Activated CD8-positive, alpha-beta T cell treated with anti-CD3 and anti-CD28 coated beads for 36 hours (primary cell): Measurements from ENCODE around the gene FAM78A. TPM values are rescaled to one million over a fixed set of nuclear protein-coding genes. Genes with fewer than 3 reads are reported as not detected.
A peak's percentile ranks its signal among the peaks of the same experiment; 100 is the strongest.

Experiments
- ATAC-seq: fragments of 200-7000 bp; cut with Tn5 transposase; one replicate; pipeline ENCODE4 v1.10.0; 2021; ENCODE audit warnings: mild to moderate bottlenecking, moderate library complexity
- CTCF ChIA-PET: fragments of 350-600 bp; sonication (Branson Sonifier 250); formaldehyde crosslinking; loops from one replicate; lab custom pipeline; 2021; ENCODE audit warnings: antibody characterized with exemption; lab: Charles Lee
- POLR2A ChIA-PET: fragments of 350-600 bp; sonication (Branson Sonifier 250); formaldehyde crosslinking; loops from one replicate; lab custom pipeline; 2021; ENCODE audit warnings: antibody characterized with exemption; lab: Charles Lee
- DNase-seq: peaks from one replicate; pipeline ENCODE4 v3.0.0-alpha.2; 2020
- H3K27ac Mint-ChIP-seq: one replicate; pipeline ENCODE4 v1.8.0; 2021; ENCODE audit warnings: mild to moderate bottlenecking, mixed read lengths
- H3K27me3 Mint-ChIP-seq: one replicate; pipeline ENCODE4 v1.8.0; 2021; ENCODE audit warnings: mixed read lengths
- H3K36me3 Mint-ChIP-seq: one replicate; pipeline ENCODE4 v1.8.0; 2021; ENCODE audit warnings: low read depth, mixed read lengths
- H3K4me1 Mint-ChIP-seq: one replicate; pipeline ENCODE4 v1.8.0; 2021; ENCODE audit warnings: low read depth, mixed read lengths
- H3K4me3 Mint-ChIP-seq: one replicate; pipeline ENCODE4 v1.8.0; 2021; ENCODE audit warnings: mild to moderate bottlenecking, moderate library complexity, mixed read lengths
- H3K9me3 Mint-ChIP-seq: one replicate; pipeline ENCODE4 v1.8.0; 2021; ENCODE audit warnings: mixed read lengths
- CTCF ChIP-seq: fragments of 200-600 bp; IDR thresholded peaks from one replicate; pipeline ENCODE4 v1.8.0; 2022; ENCODE audit warnings: antibody characterized with exemption, mild to moderate bottlenecking
- intact Hi-C: fragments of 100-400 bp; cut with micrococcal nuclease; formaldehyde crosslinking; loops from one replicate; pipeline ENCODE4 v1.10.0; 2022
- total RNA-seq, 2 experiments: library from RNA; stranded (reverse); gene quantifications; one replicate each; pipeline ENCODE4 v1.2.3, GENCODE V29; 2021

FAM78A gene
- total RNA-seq, 2 experiments from 2014 or later: 36.2 to 39.8 TPM

GRCh38 chr9:131275332-131276093 lies 797 bp downstream of the FAM78A start:
- intact Hi-C loops: no loop called here
- Mint-ChIP-seq H3K9me3 (no peaks in the 10 kb centered on the region), H3K4me1 (peaks cover 26% of the 10 kb centered on the region), H3K27me3 (no peaks in the 10 kb centered on the region), H3K27ac (peak overlapping the region; percentile 99), H3K4me3 (peak overlapping the region; percentile 90), H3K36me3 (peaks cover 49% of the 10 kb centered on the region)
- peak; percentile 55 for DNase-seq
- no peak for TF ChIP-seq CTCF
- ChIA-PET POLR2A (interaction anchor here (1.2 to 14.2 kb wide), 6 partner anchors 9 to 150 kb away, joined by 3 to 310 read pairs (median 9); partner anchors contain the start of gene NUP214), CTCF (interaction anchor here (1.3 to 3.9 kb wide), 6 partner anchors 19 to 98 kb away, joined by 5 to 16 read pairs (median 7); no protein-coding TSS in a partner anchor)
- ATAC-seq: peak; percentile 2

- CTCF ChIA-PET: interaction anchor here (1.3 to 3.9 kb wide), 5 partner anchors 18 to 97 kb away, joined by 5 to 16 read pairs (median 8); no protein-coding TSS in a partner anchor
- TF ChIP-seq CTCF: no peak
- ATAC-seq (peak; percentile 17), DNase-seq (peak; percentile 59)
- H3K9me3 Mint-ChIP-seq: no peaks in the 10 kb centered on the region
- POLR2A ChIA-PET: interaction anchor here (1.2 to 14.2 kb wide), 7 partner anchors 8 to 149 kb away, joined by 3 to 310 read pairs (median 11); partner anchors contain the start of gene NUP214
- H3K27ac Mint-ChIP-seq: peak overlapping the region; percentile 99
- H3K4me1 Mint-ChIP-seq: peaks cover 30% of the 10 kb centered on the region
- peaks cover 52% of the 10 kb centered on the region for H3K36me3 Mint-ChIP-seq
- H3K4me3 Mint-ChIP-seq: peak overlapping the region; percentile 90
- intact Hi-C loops: loop anchor here (5.0 kb wide), 1 partner anchor 38 kb away; no protein-coding TSS in a partner anchor
- H3K27me3 Mint-ChIP-seq: no peaks in the 10 kb centered on the region
Observed at GRCh38 chr9:131274674-131275331, 1.5 kb downstream of the FAM78A start.

- DNase-seq: peak; percentile 52
- intact Hi-C loops: loop anchor here (5.0 kb wide), 1 partner anchor 37 kb away; no protein-coding TSS in a partner anchor
- H3K4me1 Mint-ChIP-seq: peaks cover 32% of the 10 kb centered on the region
- H3K27me3 Mint-ChIP-seq: no peaks in the 10 kb centered on the region
- H3K4me3 Mint-ChIP-seq: peak overlapping the region; percentile 90
- no peak for TF ChIP-seq CTCF
- H3K36me3 Mint-ChIP-seq: peaks cover 59% of the 10 kb centered on the region
- ChIA-PET CTCF (interaction anchor here (1.3 to 3.9 kb wide), 4 partner anchors 17 to 96 kb away, joined by 5 to 16 read pairs (median 10); no protein-coding TSS in a partner anchor), POLR2A (interaction anchor here (0.8 to 14.2 kb wide), 10 partner anchors 7 to 149 kb away, joined by 3 to 310 read pairs (median 8); partner anchors contain the start of gene NUP214)
- no peak for ATAC-seq
- H3K9me3 Mint-ChIP-seq: no peaks in the 10 kb centered on the region
- peak overlapping the region; percentile 99 for H3K27ac Mint-ChIP-seq
Observed at GRCh38 chr9:131273856-131274673, 2.2 kb downstream of the FAM78A start.

- Mint-ChIP-seq H3K27ac (peak overlapping the region; percentile 99), H3K4me3 (peak overlapping the region; percentile 90), H3K27me3 (no peaks in the 10 kb centered on the region), H3K36me3 (peaks cover 59% of the 10 kb centered on the region), H3K4me1 (peaks cover 26% of the 10 kb centered on the region), H3K9me3 (no peaks in the 10 kb centered on the region)
- ATAC-seq (no peak), DNase-seq (peak; percentile 47)
- TF ChIP-seq CTCF: peak; percentile 19
- intact Hi-C loops: loop anchor here (5.0 kb wide), 1 partner anchor 36 kb away; no protein-coding TSS in a partner anchor
- ChIA-PET CTCF (interaction anchor here (0.7 to 3.9 kb wide), 5 partner anchors 9 to 96 kb away, joined by 3 to 16 read pairs (median 6); no protein-coding TSS in a partner anchor), POLR2A (interaction anchor here (0.8 to 14.2 kb wide), 7 partner anchors 10 to 148 kb away, joined by 3 to 310 read pairs (median 3); partner anchors contain the start of gene NUP214)
Observed at GRCh38 chr9:131273146-131273855, 3.0 kb downstream of the FAM78A start.
